H9 (cell line): Measurements from ENCODE around the gene RAD18. TPM values are rescaled to one million over a fixed set of nuclear protein-coding genes. Genes with fewer than 3 reads are reported as not detected.

Experiments used
- DNase-seq: peaks from one replicate; pipeline ENCODE4 v3.0.0-alpha.2; 2017
- H2AFZ ChIP-seq: one replicate; pipeline ENCODE4 v1.6.1; 2013; ENCODE audit warnings: mild to moderate bottlenecking, low read length, control low read depth, moderate library complexity
- H2AK5ac ChIP-seq: 2 replicates; pipeline ENCODE4 v1.6.1; 2013; ENCODE audit warnings: low read length, control low read depth, mixed read lengths; ENCODE audit not compliant: insufficient read length
- H2BK120ac ChIP-seq: one replicate; pipeline ENCODE4 v1.6.1; 2013; ENCODE audit warnings: low read depth, mild to moderate bottlenecking, low read length, control low read depth, inconsistent platforms; ENCODE audit not compliant: poor library complexity, severe bottlenecking
- H2BK12ac ChIP-seq: 2 replicates; pipeline ENCODE4 v1.6.1; 2013; ENCODE audit warnings: low read length, control low read depth, mixed read lengths, low read depth; ENCODE audit not compliant: insufficient read length
- H2BK15ac ChIP-seq: 2 replicates; pipeline ENCODE4 v1.6.1; 2013; ENCODE audit warnings: low read depth, low read length, control low read depth
- H2BK20ac ChIP-seq: one replicate; pipeline ENCODE4 v1.6.1; 2013; ENCODE audit warnings: low read depth, mild to moderate bottlenecking, low read length, control low read depth, inconsistent platforms; ENCODE audit not compliant: poor library complexity, severe bottlenecking
- H2BK5ac ChIP-seq: 2 replicates; pipeline ENCODE4 v1.6.1; 2013; ENCODE audit warnings: low read length, control low read depth, mixed read lengths; ENCODE audit not compliant: insufficient read length
- H3K14ac ChIP-seq: 2 replicates; pipeline ENCODE4 v1.6.1; 2013; ENCODE audit warnings: low read length, control low read depth; ENCODE audit not compliant: insufficient read depth
- H3K18ac ChIP-seq: 2 replicates; pipeline ENCODE4 v1.6.1; 2013; ENCODE audit warnings: low read depth, mild to moderate bottlenecking, mixed read lengths, low read length, control low read depth; ENCODE audit not compliant: insufficient read length
- H3K23ac ChIP-seq: 2 replicates; pipeline ENCODE4 v1.6.1; 2013; ENCODE audit warnings: low read length, control low read depth, mixed read lengths, low read depth; ENCODE audit not compliant: insufficient read length
- H3K23me2 ChIP-seq: 2 replicates; pipeline ENCODE4 v1.6.1; 2013; ENCODE audit warnings: low read depth, mild to moderate bottlenecking, mixed read lengths, low read length, control low read depth; ENCODE audit not compliant: insufficient read length, poor library complexity, severe bottlenecking
- H3K27ac ChIP-seq: 2 replicates; pipeline ENCODE4 v1.5.1; 2013; ENCODE audit warnings: low read length, control low read depth, mixed read lengths, low read depth; ENCODE audit not compliant: insufficient read length
- H3K27me3 ChIP-seq: 2 replicates; pipeline ENCODE4 v1.6.1; 2013; ENCODE audit warnings: low read length, control low read depth, inconsistent platforms; ENCODE audit not compliant: insufficient read depth
- H3K4ac ChIP-seq: 2 replicates; pipeline ENCODE4 v1.6.1; 2013; ENCODE audit warnings: low read depth, mild to moderate bottlenecking, control low read depth, inconsistent platforms, low read length, moderate library complexity
- H3K4me1 ChIP-seq: 2 replicates; pipeline ENCODE4 v1.6.1; 2013; ENCODE audit warnings: low read length, control low read depth, inconsistent platforms; ENCODE audit not compliant: insufficient read depth
- H3K4me2 ChIP-seq: 2 replicates; pipeline ENCODE4 v1.6.1; 2013; ENCODE audit warnings: low read length, control low read depth, mixed read lengths; ENCODE audit not compliant: insufficient read length, insufficient read depth
- H3K56ac ChIP-seq: 2 replicates; pipeline ENCODE4 v1.6.1; 2013; ENCODE audit warnings: low read depth, mild to moderate bottlenecking, mixed read lengths, low read length, control low read depth; ENCODE audit not compliant: insufficient read length
- H3K79me1 ChIP-seq: 2 replicates; pipeline ENCODE4 v1.6.1; 2013; ENCODE audit warnings: low read depth, mild to moderate bottlenecking, moderate library complexity, low read length, control low read depth, inconsistent platforms; ENCODE audit not compliant: insufficient read depth, poor library complexity, severe bottlenecking
- H3K79me2 ChIP-seq: 2 replicates; pipeline ENCODE4 v1.6.1; 2013; ENCODE audit warnings: low read length, control low read depth, inconsistent platforms; ENCODE audit not compliant: insufficient read depth
- H3K9ac ChIP-seq: 2 replicates; pipeline ENCODE4 v1.6.1; 2013; ENCODE audit warnings: low read length, control low read depth, mixed read lengths; ENCODE audit not compliant: insufficient read length; ENCODE audit errors: extremely low read depth
- H3K9me3 ChIP-seq: one replicate; pipeline ENCODE4 v1.6.1; 2013; ENCODE audit warnings: low read depth, low read length, inconsistent platforms; ENCODE audit not compliant: control insufficient read depth
- H3T11ph ChIP-seq: one replicate; pipeline ENCODE4 v1.6.1; 2013; ENCODE audit warnings: mild to moderate bottlenecking, low read length, control low read depth, inconsistent platforms
- H4K20me1 ChIP-seq: one replicate; pipeline ENCODE4 v1.6.1; 2013; ENCODE audit not compliant: control insufficient read depth, insufficient read length, insufficient read depth
- H4K5ac ChIP-seq: 2 replicates; pipeline ENCODE4 v1.6.1; 2013; ENCODE audit warnings: low read depth, mild to moderate bottlenecking, mixed read lengths, low read length, control low read depth; ENCODE audit not compliant: insufficient read length
- H4K8ac ChIP-seq: replicated peaks from 2 replicates; pipeline ENCODE4 v1.6.1; 2013; ENCODE audit warnings: low read length, control low read depth, mixed read lengths, low read depth; ENCODE audit not compliant: insufficient read length
- H4K91ac ChIP-seq: 2 replicates; pipeline ENCODE4 v1.6.1; 2013; ENCODE audit warnings: low read depth, mild to moderate bottlenecking, moderate library complexity, mixed read lengths, low read length, control low read depth; ENCODE audit not compliant: insufficient read length
- H3K27ac Mint-ChIP-seq, 3 experiments: 2 replicates in 2 of 3; 3 replicates in 1 of 3; pipeline ENCODE4 v1.8.0; 2020 to 2021; ENCODE audit warnings: mixed read lengths in 3 of 3, mild to moderate bottlenecking in 1 of 3, moderate library complexity in 1 of 3
- H3K27me3 Mint-ChIP-seq: 2 replicates; pipeline ENCODE4 v1.8.0; 2021; ENCODE audit warnings: low read depth, mild to moderate bottlenecking, moderate library complexity, mixed read lengths
- H3K36me3 Mint-ChIP-seq, 3 experiments: 2 replicates in 2 of 3; 3 replicates in 1 of 3; pipeline ENCODE4 v1.8.0; 2020 to 2021; ENCODE audit warnings: low read depth in 3 of 3, mixed read lengths in 3 of 3; ENCODE audit not compliant: insufficient read depth in 1 of 3
- H3K4me1 Mint-ChIP-seq, 2 experiments: 2 replicates each; pipeline ENCODE4 v1.8.0; 2020; ENCODE audit warnings: mixed read lengths in 2 of 2
- H3K4me3 Mint-ChIP-seq, 2 experiments: 2 replicates in 1 of 2; 3 replicates in 1 of 2; pipeline ENCODE4 v1.8.0; 2020 to 2021; ENCODE audit warnings: mild to moderate bottlenecking in 2 of 2, mixed read lengths in 2 of 2, moderate library complexity in 1 of 2
- H3K9me3 Mint-ChIP-seq, 2 experiments: 2 replicates in 1 of 2; 3 replicates in 1 of 2; pipeline ENCODE4 v1.8.0; 2020; ENCODE audit warnings: mild to moderate bottlenecking in 2 of 2, mixed read lengths in 2 of 2, moderate library complexity in 1 of 2
- CTCF ChIP-seq: fragments of 200-600 bp; sonication (generic); conservative IDR thresholded peaks from 3 replicates; pipeline ENCODE4 v1.8.0; 2021; ENCODE audit warnings: antibody characterized with exemption, mild to moderate bottlenecking
- WGBS: extraction: QIAGEN DNeasy Blood & Tissue Kit; methylation state at CpG from one replicate; pipeline ENCODE4 v1.1.7; 2013; ENCODE audit warnings: missing lambda C conversion rate, low lambda C conversion rate, mixed read lengths; ENCODE audit not compliant: insufficient read length; ENCODE audit errors: extremely low coverage; 5-methylcytosine and 5-hydroxymethylcytosine counted together
- total RNA-seq: library from RNA; stranded (reverse); gene quantifications from 2 replicates; pipeline ENCODE4 v1.2.1, GENCODE V29; 2021

Gene RAD18
- total RNA-seq, 1 experiment from 2014 or later: 27.8 TPM

GRCh38 chr3:8964436-8965370 is 1.4 kb upstream of the RAD18 start:
- Mint-ChIP-seq H3K36me3 (peaks cover 0 to 2% (median 0%) of the 10 kb centered on the region in 3 experiments; a peak in 3 of 7 replicates), H3K27me3 (peaks cover 7% of the 10 kb centered on the region), H3K9me3 (no peaks in the 10 kb centered on the region), H3K27ac (peak overlapping the region; percentile 97 to 99 (median 98)), H3K4me3 (peak overlapping the region; percentile 7 to 52; a peak in 4 of 5 replicates), H3K4me1 (peaks cover 27 to 30% of the 10 kb centered on the region in 2 experiments)
- Histone ChIP-seq H3K18ac (peak overlapping the region; percentile 1), H3K23me2 (peaks cover 13% of the 10 kb centered on the region), H3K9me3 (no peaks in the 10 kb centered on the region), H3K79me1 (peaks cover 6% of the 10 kb centered on the region), H4K91ac (no peak overlapping the region), H4K5ac (peak overlapping the region; percentile 20), H3K14ac (no peak overlapping the region), H2BK12ac (no peak overlapping the region), H3K9ac (peak overlapping the region; percentile 8), H2BK5ac (no peak overlapping the region), H3K23ac (no peak overlapping the region), H2BK15ac (no peak overlapping the region), H2BK120ac (no peak overlapping the region), H2BK20ac (no peak overlapping the region), H3K4ac (no peak overlapping the region; the same call in 1 of the 2 replicates), H3K4me1 (no peaks in the 10 kb centered on the region; the same call in 1 of the 2 replicates), H3K79me2 (peaks cover 9% of the 10 kb centered on the region; the same call in 1 of the 2 replicates), H3T11ph (no peak overlapping the region), H4K20me1 (no peaks in the 10 kb centered on the region), H4K8ac (peak overlapping the region; percentile 15), H3K27me3 (no peaks in the 10 kb centered on the region), H3K27ac (peak overlapping the region; percentile 89), H3K56ac (no peak overlapping the region), H2AK5ac (no peak overlapping the region), H3K4me2 (no peak overlapping the region), H2AFZ (peak overlapping the region; percentile 49)
- WGBS: no CpG with 5 or more reads among the region's 11 CpGs
- no peak for TF ChIP-seq CTCF
- DNase-seq: peak; percentile 64
